OCI-LY3 (cell line): ENCODE measurements around the gene ZBTB9.

Source experiments
- H2AFZ ChIP-seq: fragments of 200-600, 300-600 bp; shearing (Covaris generic); 2 replicates; pipeline ENCODE4 v1.6.0; 2014; ENCODE audit warnings: antibody characterized with exemption, low read depth, low read length
- H3K27ac ChIP-seq: fragments of 200-600, 300-600 bp; sonication (generic); 2 replicates; pipeline ENCODE4 v1.5.1; 2014; ENCODE audit warnings: mild to moderate bottlenecking, low read length, moderate library complexity, mixed read lengths
- H3K27me3 ChIP-seq: fragments of 200-600, 300-600 bp; sonication (generic); 2 replicates; pipeline ENCODE4 v1.6.1; 2014; ENCODE audit warnings: low read depth, low read length, mixed read lengths
- H3K36me3 ChIP-seq: fragments of 200-600, 300-600 bp; sonication (generic); replicated peaks from 2 replicates; pipeline ENCODE3; 2014; ENCODE audit warnings: low read depth, low read length, mixed read lengths
- H3K4me1 ChIP-seq: fragments of 300-600, 200-600 bp; sonication (generic); 2 replicates; pipeline ENCODE4 v1.6.1; 2014; ENCODE audit warnings: low read length, mixed read lengths
- H3K4me2 ChIP-seq: fragments of 200-600, 300-600 bp; sonication (generic); 2 replicates; pipeline ENCODE4 v1.6.1; 2014; ENCODE audit warnings: low read length, mixed read lengths
- H3K4me3 ChIP-seq: fragments of 300-600, 200-600 bp; sonication (generic); 2 replicates; pipeline ENCODE4 v1.5.1; 2014; ENCODE audit warnings: antibody characterized with exemption, mild to moderate bottlenecking, low read length, moderate library complexity
- H3K79me2 ChIP-seq: fragments of 300-600, 200-600 bp; shearing (Covaris generic); 2 replicates; pipeline ENCODE4 v1.6.1; 2014; ENCODE audit warnings: mild to moderate bottlenecking, low read length, mixed read lengths
- H3K9ac ChIP-seq: fragments of 300-600, 200-600 bp; shearing (Covaris generic); 2 replicates; pipeline ENCODE4 v1.6.0; 2014; ENCODE audit warnings: mild to moderate bottlenecking, low read length, moderate library complexity
- H3K9me3 ChIP-seq: fragments of 200-600, 300-600 bp; shearing (Covaris generic); 2 replicates; pipeline ENCODE4 v1.6.1; 2014; ENCODE audit warnings: low read length, mixed read lengths; ENCODE audit not compliant: insufficient read depth
- H4K20me1 ChIP-seq: fragments of 200-600, 300-600 bp; sonication (generic); 2 replicates; pipeline ENCODE4 v1.6.1; 2016; ENCODE audit warnings: low read length, mixed read lengths; ENCODE audit not compliant: insufficient read depth
- EZH2phosphoT487 ChIP-seq: fragments of 200-600 bp; shearing (Covaris generic); IDR thresholded peaks from 2 replicates; pipeline ENCODE4 v1.6.1; 2018; ENCODE audit warnings: antibody characterized with exemption, mixed run types, low read depth
- TF ChIP-seq, protein P1 (sequence below): fragments of 200-600, 300-600 bp; sonication (generic); IDR thresholded peaks from 2 replicates; pipeline ENCODE4 v1.5.1; 2014; ENCODE audit warnings: antibody characterized with exemption, low read length, low read depth

Gene ZBTB9

GRCh38 chr6:33423777-33424176 is 30.6 kb upstream of the ZBTB9 start:
- Histone ChIP-seq H3K4me1 (peaks cover 26% of the 10 kb centered on the region), H3K4me2 (no peak overlapping the region), H4K20me1 (no peaks in the 10 kb centered on the region), H3K27ac (no peak overlapping the region), H3K9me3 (no peaks in the 10 kb centered on the region), H3K27me3 (0 out of 2 replicates have a peak, but pooled peaks cover 2% of the 10 kb centered on the region), H3K9ac (no peak overlapping the region), H3K4me3 (no peak overlapping the region), H3K79me2 (no peaks in the 10 kb centered on the region), H2AFZ (no peak overlapping the region), H3K36me3 (no peaks in the 10 kb centered on the region)
- TF ChIP-seq EZH2phosphoT487, result no peak
- TF ChIP-seq, protein P1, sequence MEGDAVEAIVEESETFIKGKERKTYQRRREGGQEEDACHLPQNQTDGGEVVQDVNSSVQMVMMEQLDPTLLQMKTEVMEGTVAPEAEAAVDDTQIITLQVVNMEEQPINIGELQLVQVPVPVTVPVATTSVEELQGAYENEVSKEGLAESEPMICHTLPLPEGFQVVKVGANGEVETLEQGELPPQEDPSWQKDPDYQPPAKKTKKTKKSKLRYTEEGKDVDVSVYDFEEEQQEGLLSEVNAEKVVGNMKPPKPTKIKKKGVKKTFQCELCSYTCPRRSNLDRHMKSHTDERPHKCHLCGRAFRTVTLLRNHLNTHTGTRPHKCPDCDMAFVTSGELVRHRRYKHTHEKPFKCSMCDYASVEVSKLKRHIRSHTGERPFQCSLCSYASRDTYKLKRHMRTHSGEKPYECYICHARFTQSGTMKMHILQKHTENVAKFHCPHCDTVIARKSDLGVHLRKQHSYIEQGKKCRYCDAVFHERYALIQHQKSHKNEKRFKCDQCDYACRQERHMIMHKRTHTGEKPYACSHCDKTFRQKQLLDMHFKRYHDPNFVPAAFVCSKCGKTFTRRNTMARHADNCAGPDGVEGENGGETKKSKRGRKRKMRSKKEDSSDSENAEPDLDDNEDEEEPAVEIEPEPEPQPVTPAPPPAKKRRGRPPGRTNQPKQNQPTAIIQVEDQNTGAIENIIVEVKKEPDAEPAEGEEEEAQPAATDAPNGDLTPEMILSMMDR, result no peak

- H3K4me1 ChIP-seq, result peaks cover 23% of the 10 kb centered on the region
- H3K9ac ChIP-seq, result peak overlapping the region; percentile 99
- H3K27ac ChIP-seq, result peak overlapping the region; percentile 74
- H3K9me3 ChIP-seq, result no peaks in the 10 kb centered on the region
- no peaks in the 10 kb centered on the region for H3K79me2 ChIP-seq
- peak overlapping the region; percentile 100 for H3K4me3 ChIP-seq
- H3K4me2 ChIP-seq, result peak overlapping the region; percentile 94
- H3K27me3 ChIP-seq, result 0 out of 2 replicates have a peak, but pooled peaks cover 2% of the 10 kb centered on the region
- H3K36me3 ChIP-seq, result no peaks in the 10 kb centered on the region
- H4K20me1 ChIP-seq, result no peaks in the 10 kb centered on the region
- H2AFZ ChIP-seq, result 0 out of 2 replicates have a peak overlapping the region, but pooled peaks have one; percentile 45
- TF ChIP-seq, protein P1, result no peak
- no peak for TF ChIP-seq EZH2phosphoT487
These were observed 29.3 kb upstream of the ZBTB9 start for GRCh38 chr6:33424855-33425667.

DNA sequence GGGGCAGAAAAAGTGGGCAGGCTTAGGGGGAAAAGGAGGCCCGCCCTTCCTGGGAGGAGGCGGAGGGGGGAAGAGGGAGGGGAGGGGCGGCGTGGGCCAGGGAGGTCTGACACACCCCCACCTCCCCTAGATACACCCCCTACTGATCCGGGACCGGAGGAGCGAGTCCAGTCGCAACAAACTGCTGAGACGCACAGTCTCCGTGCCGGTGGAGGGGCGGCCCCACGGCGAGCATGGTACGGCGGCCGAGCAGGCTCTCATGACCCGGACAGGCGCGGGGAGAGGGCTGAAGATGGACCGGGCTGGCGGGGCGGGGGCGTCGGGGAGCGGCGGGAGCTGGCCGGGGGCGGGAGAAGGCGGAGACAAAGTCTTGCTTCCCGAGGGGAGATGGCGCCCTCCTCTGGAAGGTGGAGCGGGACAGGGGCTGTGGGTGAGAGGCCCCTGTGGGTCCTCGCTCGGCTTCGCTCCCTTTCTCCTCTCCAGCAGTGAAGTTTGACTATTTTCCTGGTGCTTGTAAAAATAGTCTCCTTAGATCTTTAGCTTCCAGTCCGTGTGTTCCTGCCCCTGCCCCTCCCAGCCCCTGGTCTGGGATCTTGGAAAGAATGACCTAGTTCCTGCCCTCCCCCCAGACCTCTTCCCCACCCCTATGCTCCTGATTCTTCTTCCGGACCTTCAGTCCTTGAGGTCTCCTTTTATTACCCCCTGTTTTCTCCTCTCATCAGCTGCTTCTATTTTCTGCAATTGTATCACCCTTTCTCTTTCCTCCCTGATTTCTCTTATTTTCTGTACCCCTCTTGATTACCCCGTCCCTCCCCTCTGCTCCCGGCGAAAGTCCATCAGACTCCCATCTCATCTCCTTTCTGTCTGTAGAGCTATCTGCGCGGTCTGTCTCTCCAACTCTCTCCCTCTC is 28.5 kb upstream of the ZBTB9 start:
- H3K9ac ChIP-seq, result peak overlapping the region; percentile 99
- H2AFZ ChIP-seq, result peak overlapping the region; percentile 83; the same call in 1 of the 2 replicates
- peak overlapping the region; percentile 74 for H3K27ac ChIP-seq
- peak overlapping the region; percentile 94 for H3K4me2 ChIP-seq
- peaks cover 32% of the 10 kb centered on the region for H3K4me1 ChIP-seq
- H3K79me2 ChIP-seq, result no peaks in the 10 kb centered on the region
- no peaks in the 10 kb centered on the region for H3K9me3 ChIP-seq
- 0 out of 2 replicates have a peak, but pooled peaks cover 2% of the 10 kb centered on the region for H3K27me3 ChIP-seq
- peak overlapping the region; percentile 100 for H3K4me3 ChIP-seq
- H4K20me1 ChIP-seq, result no peaks in the 10 kb centered on the region
- TF ChIP-seq, protein P1, result peak; percentile 44
- TF ChIP-seq EZH2phosphoT487, result no peak
- no peaks in the 10 kb centered on the region for H3K36me3 ChIP-seq
